Endothelial cell (in vitro differentiated cells): Measurements from ENCODE around the gene RNF215. TPM values are rescaled to one million over a fixed set of nuclear protein-coding genes. Genes with fewer than 3 reads are reported as not detected.

Experiments used
- DNase-seq: peaks from one replicate; pipeline ENCODE4 v3.0.0; 2021; ENCODE audit warnings: low spot score
- H3K27ac Mint-ChIP-seq: one replicate; pipeline ENCODE4 v1.8.0; 2021; ENCODE audit warnings: mixed read lengths, inconsistent platforms; ENCODE audit not compliant: unreplicated experiment
- H3K27me3 Mint-ChIP-seq: one replicate; pipeline ENCODE4 v1.8.0; 2021; ENCODE audit warnings: mild to moderate bottlenecking, moderate library complexity, mixed read lengths, inconsistent platforms; ENCODE audit not compliant: unreplicated experiment
- H3K36me3 Mint-ChIP-seq: one replicate; pipeline ENCODE4 v1.8.0; 2021; ENCODE audit warnings: mild to moderate bottlenecking, low read depth, mixed read lengths, inconsistent platforms; ENCODE audit not compliant: unreplicated experiment
- H3K4me1 Mint-ChIP-seq: one replicate; pipeline ENCODE4 v1.8.0; 2021; ENCODE audit warnings: mild to moderate bottlenecking, mixed read lengths, inconsistent platforms; ENCODE audit not compliant: unreplicated experiment
- H3K4me3 Mint-ChIP-seq: one replicate; pipeline ENCODE4 v1.8.0; 2021; ENCODE audit warnings: mild to moderate bottlenecking, mixed read lengths, inconsistent platforms; ENCODE audit not compliant: unreplicated experiment
- H3K9me3 Mint-ChIP-seq: one replicate; pipeline ENCODE4 v1.8.0; 2021; ENCODE audit warnings: mixed read lengths, inconsistent platforms; ENCODE audit not compliant: unreplicated experiment
- CTCF ChIP-seq: fragments of 200-600 bp; sonication (generic); IDR thresholded peaks from one replicate; pipeline ENCODE4 v1.5.0; 2021; ENCODE audit warnings: antibody characterized with exemption; ENCODE audit not compliant: unreplicated experiment
- total RNA-seq: library from RNA; stranded (reverse); fragmentation: NEBNext Ultra II Directional; extraction: Animal tissue kit (Norgen Biotek cat#: 25700); gene quantifications from one replicate; pipeline ENCODE4 v1.2.1, GENCODE V29; 2021; ENCODE audit not compliant: unreplicated experiment

RNF215 gene
- total RNA-seq, 1 donor from 2014 or later, result 39.1 TPM

- H3K4me3 Mint-ChIP-seq, result no peak overlapping the region
- peaks cover 9% of the 10 kb centered on the region for H3K36me3 Mint-ChIP-seq
- no peaks in the 10 kb centered on the region for H3K9me3 Mint-ChIP-seq
- DNase-seq, result no peak
- H3K27me3 Mint-ChIP-seq, result peaks cover 7% of the 10 kb centered on the region
- H3K4me1 Mint-ChIP-seq, result peaks cover 16% of the 10 kb centered on the region
- no peak for TF ChIP-seq CTCF
- no peak overlapping the region for H3K27ac Mint-ChIP-seq
Measured at GRCh38 chr22:30375312-30375849, 11.8 kb downstream of the RNF215 start.

GRCh38 chr22:30373331-30374325 is 13.6 kb downstream of the RNF215 start:
- Mint-ChIP-seq H3K27me3 (peaks cover 7% of the 10 kb centered on the region), H3K9me3 (no peaks in the 10 kb centered on the region), H3K4me3 (no peak overlapping the region), H3K4me1 (peaks cover 16% of the 10 kb centered on the region), H3K36me3 (peaks cover 8% of the 10 kb centered on the region), H3K27ac (no peak overlapping the region)
- no peak for TF ChIP-seq CTCF
- no peak for DNase-seq

- no peak for DNase-seq
- Mint-ChIP-seq H3K27me3 (peaks cover 9% of the 10 kb centered on the region), H3K27ac (no peak overlapping the region), H3K4me1 (peaks cover 16% of the 10 kb centered on the region), H3K36me3 (peaks cover 5% of the 10 kb centered on the region), H3K4me3 (no peak overlapping the region), H3K9me3 (no peaks in the 10 kb centered on the region)
- no peak for TF ChIP-seq CTCF
Measured at GRCh38 chr22:30372915-30373314, 14.3 kb downstream of the RNF215 start.

GRCh38 chr22:30371981-30372380 is 15.2 kb downstream of the RNF215 start:
- DNase-seq, result no peak
- peaks cover 16% of the 10 kb centered on the region for H3K4me1 Mint-ChIP-seq
- TF ChIP-seq CTCF, result no peak

GRCh38 chr22:30371321-30371720 is 15.9 kb downstream of the RNF215 start:
- H3K36me3 Mint-ChIP-seq, result peaks cover 3% of the 10 kb centered on the region
- DNase-seq, result no peak

More at GRCh38 chr22:30371981-30372380, 15.2 kb downstream of the RNF215 start:
- no peaks in the 10 kb centered on the region for H3K9me3 Mint-ChIP-seq
- no peak overlapping the region for H3K4me3 Mint-ChIP-seq
- H3K27me3 Mint-ChIP-seq, result peaks cover 9% of the 10 kb centered on the region
- no peak overlapping the region for H3K27ac Mint-ChIP-seq
- H3K36me3 Mint-ChIP-seq, result peaks cover 4% of the 10 kb centered on the region

More at GRCh38 chr22:30371321-30371720, 15.9 kb downstream of the RNF215 start:
- TF ChIP-seq CTCF, result no peak
- Mint-ChIP-seq H3K27me3 (peaks cover 9% of the 10 kb centered on the region), H3K27ac (no peak overlapping the region), H3K4me3 (no peak overlapping the region), H3K4me1 (peaks cover 16% of the 10 kb centered on the region), H3K9me3 (no peaks in the 10 kb centered on the region)
